HepG2 (cell line): ENCODE data around the gene GABBR2. TPM values are rescaled to one million over a fixed set of nuclear protein-coding genes. Genes with fewer than 3 reads are reported as not detected.

Source experiments
- ATAC-seq: fragments of 200-7000 bp; cut with Tn5 transposase; 3 replicates; pipeline ENCODE4 v1.9.1; 2020; ENCODE audit warnings: mild to moderate bottlenecking, moderate library complexity
- BruUV-seq: library from RNA; stranded (reverse); fragments of 400-500 nt; replicated peaks from 2 replicates; lab custom pipeline; 2021; lab: Mats Ljungman, UMichigan
- CTCF ChIA-PET: fragments of 300-600 bp; formaldehyde crosslinking; extraction: SDS; loops from one replicate; lab custom pipeline; 2021; ENCODE audit warnings: low total read pairs, inconsistent platforms, low intra/inter-chr PET ratio; lab: Yijun Ruan, JAX
- POLR2A ChIA-PET: fragments of 350-600 bp; sonication (Branson Sonifier 250); formaldehyde crosslinking; loops from one replicate; lab custom pipeline; 2020; ENCODE audit warnings: antibody characterized with exemption, inconsistent platforms; lab: Yijun Ruan, JAX
- DNase-seq: peaks from one replicate; pipeline ENCODE4 v3.0.0-alpha.2; 2015; ENCODE audit warnings: low spot score
- FAIRE-seq: peaks from 3 replicates; lab custom pipeline; 2011; peaks lifted over from hg19 to GRCh38; lab: Jason Lieb, UNC
- H2AFZ ChIP-seq: one replicate; pipeline ENCODE4 v1.6.1; 2011; ENCODE audit warnings: low read length, inconsistent platforms
- H3K27ac ChIP-seq: fragments of 300-600 bp; 3 replicates; pipeline ENCODE4 v1.8.0; 2011; ENCODE audit warnings: mixed run types, mild to moderate bottlenecking, mixed read lengths, low read length, inconsistent platforms; ENCODE audit not compliant: insufficient read depth; ENCODE audit errors: extremely low read length
- H3K27me3 ChIP-seq, 2 experiments: fragments of 200-600 bp in 1 of 2; 2 replicates in 1 of 2; 3 replicates in 1 of 2; pipeline versions ENCODE4 v1.6.0 to v1.8.0; 2011; ENCODE audit warnings: low read length in 2 of 2, mild to moderate bottlenecking in 2 of 2, moderate library complexity in 2 of 2, inconsistent platforms in 1 of 2; ENCODE audit not compliant: insufficient read depth in 2 of 2, control insufficient read depth in 1 of 2
- H3K36me3 ChIP-seq, 2 experiments: fragments of 200-600 bp in 1 of 2; replicated peaks in 1 of 2; 2 replicates in 1 of 2; 3 replicates in 1 of 2; pipeline versions ENCODE4 v1.5.1 to v1.8.0; 2011; ENCODE audit warnings: low read length in 2 of 2, inconsistent platforms in 1 of 2; ENCODE audit not compliant: insufficient read depth in 2 of 2, control insufficient read depth in 1 of 2
- H3K4me1 ChIP-seq: 2 replicates; pipeline ENCODE4 v1.5.1; 2012; ENCODE audit warnings: low read length, inconsistent platforms; ENCODE audit not compliant: insufficient read depth
- H3K4me2 ChIP-seq: 2 replicates; pipeline ENCODE4 v1.6.0; 2011; ENCODE audit warnings: low read depth, low read length, inconsistent platforms
- H3K4me3 ChIP-seq, 3 experiments: fragments of 200-600 bp in 1 of 3; sonication (generic), shearing (Covaris generic) in 1 of 3; replicated peaks in 1 of 3; 2 replicates each; pipeline ENCODE4 v1.5.1; 2011 to 2016; ENCODE audit warnings: low read length in 3 of 3, inconsistent platforms in 2 of 3, low read depth in 2 of 3, mild to moderate bottlenecking in 2 of 3, control low read depth in 1 of 3, mixed read lengths in 1 of 3; ENCODE audit not compliant: insufficient read depth in 1 of 3
- H3K79me2 ChIP-seq: one replicate; pipeline ENCODE4 v1.6.1; 2011; ENCODE audit warnings: low read length, inconsistent platforms; ENCODE audit not compliant: insufficient read depth
- H3K9ac ChIP-seq: 2 replicates; pipeline ENCODE4 v1.6.0; 2011; ENCODE audit warnings: mild to moderate bottlenecking, low read depth, low read length, inconsistent platforms; ENCODE audit not compliant: insufficient read depth
- H3K9me3 ChIP-seq: 2 replicates; pipeline ENCODE4 v1.5.1; 2012; ENCODE audit warnings: mild to moderate bottlenecking, low read length
- H4K20me1 ChIP-seq: 2 replicates; pipeline ENCODE4 v1.6.0; 2011; ENCODE audit warnings: inconsistent platforms, mild to moderate bottlenecking, low read length, moderate library complexity; ENCODE audit not compliant: insufficient read depth
- KDM4B ChIP-seq: sonication (generic); formaldehyde crosslinking; IDR thresholded peaks from 2 replicates; pipeline ENCODE4 v1.4.0; 2020; ENCODE audit warnings: missing genetic modification reagents
- KLF16 ChIP-seq, 2 experiments: sonication (generic) in 1 of 2; formaldehyde crosslinking in 1 of 2; IDR thresholded peaks; 2 replicates each; pipeline versions ENCODE4 v1.6.1 to v1.8.0; 2016 to 2023; ENCODE audit warnings: missing genetic modification reagents in 2 of 2, missing compliant biosample characterization in 1 of 2
- MED13 ChIP-seq: sonication (generic); formaldehyde crosslinking; IDR thresholded peaks from 2 replicates; pipeline ENCODE4 v1.5.0; 2020; ENCODE audit warnings: missing genetic modification reagents
- MEIS2 ChIP-seq: sonication (generic); formaldehyde crosslinking; IDR thresholded peaks from 2 replicates; pipeline ENCODE4 v1.9.0; 2021; ENCODE audit warnings: mild to moderate bottlenecking, missing genetic modification reagents
- MTF2 ChIP-seq: sonication (generic); formaldehyde crosslinking; IDR thresholded peaks from 2 replicates; pipeline ENCODE4 v1.5.0; 2020; ENCODE audit warnings: missing genetic modification reagents, borderline replicate concordance
- MXI1 ChIP-seq: IDR thresholded peaks from 3 replicates; pipeline ENCODE4 v1.6.1; 2012; ENCODE audit warnings: low read depth, low read length, inconsistent platforms, borderline replicate concordance
- NFRKB ChIP-seq: fragments of 450-650 bp; IDR thresholded peaks from 2 replicates; pipeline ENCODE4 v1.6.1; 2017
- PCBP2 ChIP-seq: fragments of 200-400 bp; formaldehyde crosslinking; optimal IDR thresholded peaks from 2 replicates; pipeline ENCODE3; 2018; ENCODE audit warnings: low read length, low read depth; ENCODE audit not compliant: poor library complexity, severe bottlenecking
- POLR2AphosphoS5 ChIP-seq: IDR thresholded peaks from 2 replicates; pipeline ENCODE4 v1.6.1; 2012; ENCODE audit warnings: low read depth, low read length
- SPEN ChIP-seq: sonication (generic); formaldehyde crosslinking; IDR thresholded peaks from 2 replicates; pipeline ENCODE4 v1.5.1; 2020; ENCODE audit warnings: low read depth, mild to moderate bottlenecking, missing genetic modification reagents
- TCF12 ChIP-seq, 2 experiments: fragments of 450-650 bp in 1 of 2; sonication (generic) in 1 of 2; formaldehyde crosslinking in 1 of 2; IDR thresholded peaks; 2 replicates each; pipeline versions ENCODE4 v1.6.1 to v1.8.0; 2017 to 2022; ENCODE audit warnings: antibody characterized with exemption in 1 of 2, mild to moderate bottlenecking in 1 of 2, missing genetic modification reagents in 1 of 2, moderate library complexity in 1 of 2
- TP53 ChIP-seq: sonication (generic); formaldehyde crosslinking; conservative IDR thresholded peaks from 2 replicates; pipeline ENCODE4 v1.4.0; 2020; ENCODE audit warnings: missing genetic modification reagents
- U2AF2 ChIP-seq: fragments of 200-400 bp; formaldehyde crosslinking; IDR thresholded peaks from 2 replicates; pipeline ENCODE4 v1.6.1; 2017; ENCODE audit warnings: low read depth, mild to moderate bottlenecking, low read length
- ZFP41 ChIP-seq: sonication (generic); formaldehyde crosslinking; IDR thresholded peaks from 2 replicates; pipeline ENCODE4 v1.4.0; 2020; ENCODE audit warnings: mild to moderate bottlenecking, missing genetic modification reagents, borderline replicate concordance
- ZNF24 ChIP-seq: fragments of 450-650 bp; IDR thresholded peaks from 2 replicates; pipeline ENCODE4 v1.6.1; 2017; ENCODE audit warnings: antibody characterized with exemption, mild to moderate bottlenecking
- ZNF629 ChIP-seq: sonication (generic); formaldehyde crosslinking; conservative IDR thresholded peaks from 2 replicates; pipeline ENCODE4 v1.5.0; 2020; ENCODE audit warnings: missing genetic modification reagents
- ZNF746 ChIP-seq: sonication (generic); formaldehyde crosslinking; IDR thresholded peaks from 2 replicates; pipeline ENCODE4 v1.8.0; 2022; ENCODE audit warnings: mild to moderate bottlenecking, missing genetic modification reagents
- ZNF790 ChIP-seq: sonication (generic); formaldehyde crosslinking; IDR thresholded peaks from 2 replicates; pipeline ENCODE4 v1.8.0; 2022; ENCODE audit warnings: missing genetic modification reagents, mild to moderate bottlenecking, borderline replicate concordance
- ZSCAN29 ChIP-seq: sonication (generic); formaldehyde crosslinking; conservative IDR thresholded peaks from 2 replicates; pipeline ENCODE4 v1.4.0; 2020; ENCODE audit warnings: mild to moderate bottlenecking, missing genetic modification reagents
- WGBS: methylation state at CpG from one replicate; pipeline ENCODE4 v1.1.6; 2017; ENCODE audit warnings: low lambda C conversion rate; 5-methylcytosine and 5-hydroxymethylcytosine counted together
- in situ Hi-C: cut with HindIII; loops from 2 replicates; pipeline ENCODE4 v1.10.0; 2017; ENCODE audit warnings: low pct_unique_long_range_greater_than_20kb; ENCODE audit not compliant: extremely low pct_ligation_motif_present
- intact Hi-C: fragments of 100-400 bp; cut with micrococcal nuclease; formaldehyde crosslinking; loops from one replicate; pipeline ENCODE4 v1.10.0; 2022; ENCODE audit not compliant: unreplicated experiment
- polyA plus RNA-seq, 8 experiments: library from polyadenylated mRNA; depleted of rRNA in 3 of 8; stranded (reverse) in 7 of 8; unstranded in 1 of 8; fragments of >200 nt; fragmentation: Illumina TruSeq in 4 of 8; extraction: Trizol in 4 of 8; gene quantifications; 2 replicates each; pipeline versions ENCODE4 v1.2.1 to v1.2.3, GENCODE V29; 2011 to 2016; ENCODE audit warnings: low read depth in 4 of 8, missing spikeins in 1 of 8, mixed read lengths in 1 of 8; ENCODE audit not compliant: insufficient read depth in 1 of 8
- total RNA-seq, 5 experiments: library from RNA; depleted of rRNA; stranded (reverse); fragments of >200 nt; fragmentation: Illumina TruSeq; extraction: Trizol; gene quantifications; 2 replicates each; pipeline ENCODE4 v1.2.3, GENCODE V29; 2016; ENCODE audit warnings: low read depth in 1 of 5
- TF ChIP-seq, protein P1 (sequence below): sonication (generic); formaldehyde crosslinking; IDR thresholded peaks from 2 replicates; pipeline ENCODE4 v1.4.0; 2020; ENCODE audit warnings: low read depth, mild to moderate bottlenecking, missing genetic modification reagents
- TF ChIP-seq, protein P2 (sequence below): sonication (generic); formaldehyde crosslinking; IDR thresholded peaks from 2 replicates; pipeline ENCODE4 v1.4.0; 2020; ENCODE audit warnings: missing genetic modification reagents
- TF ChIP-seq, protein P3 (sequence below): IDR thresholded peaks from 2 replicates; pipeline ENCODE4 v1.6.1; 2016; ENCODE audit warnings: missing compliant biosample characterization, missing genetic modification reagents, borderline replicate concordance

GABBR2 gene
- total and polyA plus RNA-seq, 2 of the 13 experiments (the other 11 are each of a cell fraction or from before 2014, with no cell fraction given): 0.02 TPM; not detected in 1

DNA sequence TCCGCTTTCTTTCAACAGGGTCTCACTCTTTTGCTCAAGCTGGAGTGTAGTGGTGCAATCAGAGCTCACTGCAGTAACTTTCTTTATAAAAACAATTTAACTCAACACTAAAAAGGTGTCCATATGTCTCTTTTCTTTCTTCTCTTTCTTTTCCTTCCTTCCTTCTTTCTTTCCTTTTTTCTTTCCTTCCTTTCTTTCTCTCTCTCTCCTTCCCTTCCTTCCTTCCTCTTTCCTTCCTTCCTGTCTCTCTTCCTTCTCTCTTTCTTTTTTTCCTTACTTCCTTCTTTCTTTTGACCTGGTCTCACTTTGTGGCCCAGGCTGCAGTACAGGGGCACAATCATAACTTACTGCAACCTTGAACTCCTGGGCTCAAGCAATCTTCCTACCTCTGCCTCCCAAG, 427.5 kb downstream of the GABBR2 start (continued):
- TF ChIP-seq, protein P1, sequence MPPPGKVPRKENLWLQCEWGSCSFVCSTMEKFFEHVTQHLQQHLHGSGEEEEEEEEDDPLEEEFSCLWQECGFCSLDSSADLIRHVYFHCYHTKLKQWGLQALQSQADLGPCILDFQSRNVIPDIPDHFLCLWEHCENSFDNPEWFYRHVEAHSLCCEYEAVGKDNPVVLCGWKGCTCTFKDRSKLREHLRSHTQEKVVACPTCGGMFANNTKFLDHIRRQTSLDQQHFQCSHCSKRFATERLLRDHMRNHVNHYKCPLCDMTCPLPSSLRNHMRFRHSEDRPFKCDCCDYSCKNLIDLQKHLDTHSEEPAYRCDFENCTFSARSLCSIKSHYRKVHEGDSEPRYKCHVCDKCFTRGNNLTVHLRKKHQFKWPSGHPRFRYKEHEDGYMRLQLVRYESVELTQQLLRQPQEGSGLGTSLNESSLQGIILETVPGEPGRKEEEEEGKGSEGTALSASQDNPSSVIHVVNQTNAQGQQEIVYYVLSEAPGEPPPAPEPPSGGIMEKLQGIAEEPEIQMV (CRISPR knock-in tag): no peak
- TF ChIP-seq MTF2 (no peak), KDM4B (CRISPR knock-in tag) (no peak), MEIS2 (CRISPR knock-in tag) (no peak), ZNF629 (CRISPR knock-in tag) (no peak), TP53 (CRISPR knock-in tag) (no peak)

DNA sequence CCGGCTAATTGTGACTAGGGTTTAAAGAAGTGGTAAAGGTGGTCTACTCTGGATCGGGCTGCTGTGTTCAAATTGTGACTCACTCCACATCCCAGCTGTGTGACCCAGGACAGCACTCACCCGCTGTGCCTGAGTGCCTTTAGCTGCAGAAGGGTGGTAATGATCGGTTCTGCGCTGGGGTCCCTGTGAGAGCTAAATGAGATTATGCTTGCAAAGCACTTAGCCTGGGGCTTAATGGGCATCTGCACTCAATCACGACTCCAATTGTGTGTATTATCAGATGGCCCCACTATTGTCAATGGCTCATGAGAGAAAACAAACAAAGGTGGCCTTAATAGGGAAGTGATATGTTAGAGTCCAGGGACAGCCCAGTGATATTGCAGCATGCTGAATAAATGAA, 428.2 kb downstream of the GABBR2 start:
- Histone ChIP-seq H3K79me2 (no peaks in the 10 kb centered on the region), H3K27ac (no peak overlapping the region), H2AFZ (no peak overlapping the region), H3K27me3 (peaks cover 3 to 43% of the 10 kb centered on the region in 2 experiments; a peak in 4 of 5 replicates), H3K4me2 (no peak overlapping the region), H3K9me3 (no peaks in the 10 kb centered on the region), H3K9ac (no peak overlapping the region), H3K4me3 (no peak overlapping the region), H3K36me3 (no peaks in the 10 kb centered on the region), H3K4me1 (no peaks in the 10 kb centered on the region), H4K20me1 (no peaks in the 10 kb centered on the region)
- FAIRE-seq (no peak), ATAC-seq (no peak), DNase-seq (no peak)
- 29% methylated on average over 6 of the region's 6 CpGs for WGBS
- no peak for TF ChIP-seq SPEN (CRISPR knock-in tag)
- TF ChIP-seq ZSCAN29 (CRISPR knock-in tag): no peak
- no peak for TF ChIP-seq MED13 (CRISPR knock-in tag)
- TF ChIP-seq PCBP2: no peak
- TF ChIP-seq U2AF2: no peak
- no peak for TF ChIP-seq MXI1
- TF ChIP-seq ZFP41: no peak
- TF ChIP-seq NFRKB: no peak
- no peak for TF ChIP-seq POLR2AphosphoS5
- TF ChIP-seq ZNF790 (CRISPR knock-in tag): no peak
- TF ChIP-seq TCF12 (IDR thresholded peaks at IDR 0.05): no peak
- TF ChIP-seq TCF12 (CRISPR knock-in tag; IDR thresholded peaks at IDR 0.05): no peak
- TF ChIP-seq, protein P2, sequence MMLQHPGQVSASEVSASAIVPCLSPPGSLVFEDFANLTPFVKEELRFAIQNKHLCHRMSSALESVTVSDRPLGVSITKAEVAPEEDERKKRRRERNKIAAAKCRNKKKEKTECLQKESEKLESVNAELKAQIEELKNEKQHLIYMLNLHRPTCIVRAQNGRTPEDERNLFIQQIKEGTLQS (CRISPR knock-in tag): no peak
- TF ChIP-seq ZNF746: no peak
- no peak for TF ChIP-seq ZNF24
- TF ChIP-seq, protein P3, sequence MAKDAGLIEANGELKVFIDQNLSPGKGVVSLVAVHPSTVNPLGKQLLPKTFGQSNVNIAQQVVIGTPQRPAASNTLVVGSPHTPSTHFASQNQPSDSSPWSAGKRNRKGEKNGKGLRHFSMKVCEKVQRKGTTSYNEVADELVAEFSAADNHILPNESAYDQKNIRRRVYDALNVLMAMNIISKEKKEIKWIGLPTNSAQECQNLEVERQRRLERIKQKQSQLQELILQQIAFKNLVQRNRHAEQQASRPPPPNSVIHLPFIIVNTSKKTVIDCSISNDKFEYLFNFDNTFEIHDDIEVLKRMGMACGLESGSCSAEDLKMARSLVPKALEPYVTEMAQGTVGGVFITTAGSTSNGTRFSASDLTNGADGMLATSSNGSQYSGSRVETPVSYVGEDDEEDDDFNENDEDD: no peak
- no peak for TF ChIP-seq KLF16 (CRISPR knock-in tag; IDR thresholded peaks at IDR 0.05)
- BruUV-seq: no TSS peak
- intact Hi-C loops: no loop called here
- ChIA-PET POLR2A (no interaction called here), CTCF (no interaction called here)
- in situ Hi-C loops: no loop called here
